Measurements from ENCODE around the gene MYBL2. TPM values are rescaled to one million over a fixed set of nuclear protein-coding genes. Genes with fewer than 3 reads are reported as not detected.
"Not testable (repeated sequence)": the region's sequence is repeated elsewhere in the genome, so short reads cannot be mapped to it uniquely, and the experiment has no call there.

The MYBL2 gene
- 108 and 123 TPM in 2 replicates for total RNA-seq (2014; rRNA removed; shearing (Covaris generic))

- DNase-seq (ENCODE audit: low spot score): peak; percentile 81
Measured at GRCh38 chr20:43666376-43667328, at the start of gene MYBL2. TSS of gene MYBL2 (plus strand) at chr20:43667114. CDS start at chr20:43667284, 170 bp downstream.

- DNase-seq (ENCODE audit: low spot score): no peak
Measured at GRCh38 chr20:43631598-43631997, 35.3 kb upstream of the MYBL2 start.

GRCh38 chr20:43636429-43636828, 30.5 kb upstream of the MYBL2 start:
- DNase-seq (ENCODE audit: low spot score): no peak

- DNase-seq (ENCODE audit: low spot score): no peak
Measured at GRCh38 chr20:43642548-43642947, 24.4 kb upstream of the MYBL2 start.

- no peak for DNase-seq (ENCODE audit: low spot score)
Measured at GRCh38 chr20:43650997-43651525, 15.9 kb upstream of the MYBL2 start.

- not testable (repeated sequence) for DNase-seq (ENCODE audit: low spot score)
Measured at GRCh38 chr20:43651650-43652184, 15.2 kb upstream of the MYBL2 start.

- no peak for DNase-seq (ENCODE audit: low spot score)
Measured at GRCh38 chr20:43653966-43654365, 12.9 kb upstream of the MYBL2 start.

GRCh38 chr20:43655176-43655575, 11.7 kb upstream of the MYBL2 start:
- not testable (repeated sequence) for DNase-seq (ENCODE audit: low spot score)

- no peak for DNase-seq (ENCODE audit: low spot score)
Measured at GRCh38 chr20:43655937-43656336, 11.0 kb upstream of the MYBL2 start.

- DNase-seq (ENCODE audit: low spot score): peak; percentile 64
Measured at GRCh38 chr20:43658069-43658722, 8.7 kb upstream of the MYBL2 start.

GRCh38 chr20:43658723-43659419, 8.0 kb upstream of the MYBL2 start:
- DNase-seq (ENCODE audit: low spot score): no peak

GRCh38 chr20:43662943-43663655, 3.8 kb upstream of the MYBL2 start:
- no peak for DNase-seq (ENCODE audit: low spot score)

GRCh38 chr20:43665466-43666176, 1.3 kb upstream of the MYBL2 start:
- DNase-seq (ENCODE audit: low spot score): no peak

GRCh38 chr20:43667341-43668132, 623 bp downstream of the MYBL2 start:
- peak; percentile 37 for DNase-seq (ENCODE audit: low spot score)

- peak; percentile 70 for DNase-seq (ENCODE audit: low spot score)
Measured at GRCh38 chr20:43669332-43669731, 2.4 kb downstream of the MYBL2 start.

- DNase-seq (ENCODE audit: low spot score): no peak
Measured at GRCh38 chr20:43670423-43670822, 3.5 kb downstream of the MYBL2 start.

- DNase-seq (ENCODE audit: low spot score): no peak
Measured at GRCh38 chr20:43676368-43676767, 9.5 kb downstream of the MYBL2 start.

GRCh38 chr20:43680981-43681380, 14.1 kb downstream of the MYBL2 start:
- no peak for DNase-seq (ENCODE audit: low spot score)

- DNase-seq (ENCODE audit: low spot score): peak; percentile 36
Measured at GRCh38 chr20:43681468-43681942, 14.6 kb downstream of the MYBL2 start.
